Endothelial cell of umbilical vein (primary cell): ENCODE results near the gene SCN5A. TPM values are rescaled to one million over a fixed set of nuclear protein-coding genes. Genes with fewer than 3 reads are reported as not detected.

ENCODE experiments used
- BruUV-seq: library from RNA; stranded (reverse); fragments of 400-500 nt; replicated peaks from 2 replicates; lab custom pipeline; 2021; lab: Mats Ljungman, UMichigan
- CTCF ChIA-PET: fragments of 300-600, 350-600 bp; sonication (Branson Sonifier 250); formaldehyde crosslinking; loops from one replicate; lab custom pipeline; 2021; ENCODE audit warnings: antibody characterized with exemption, inconsistent platforms; lab: Charles Lee
- POLR2A ChIA-PET: fragments of 300-600, 350-600 bp; sonication (Branson Sonifier 250); formaldehyde crosslinking; loops from one replicate; lab custom pipeline; 2021; ENCODE audit warnings: antibody characterized with exemption, inconsistent platforms; lab: Charles Lee
- DNase-seq: peaks from one replicate; pipeline ENCODE4 v3.0.0-alpha.2; 2011; ENCODE audit warnings: low read depth, low spot score
- FAIRE-seq: peaks from 2 replicates; lab custom pipeline; 2011; peaks lifted over from hg19 to GRCh38; lab: Jason Lieb, UNC
- H2AFZ ChIP-seq: 2 replicates; pipeline ENCODE4 v1.6.0; 2012; ENCODE audit warnings: low read depth, low read length, control low read depth, inconsistent platforms
- H3K27ac ChIP-seq: 2 replicates; pipeline ENCODE4 v1.5.1; 2011; ENCODE audit warnings: low read depth, mild to moderate bottlenecking, control low read depth, low read length, moderate library complexity; ENCODE audit not compliant: insufficient read depth
- H3K27me3 ChIP-seq, 2 experiments: 2 replicates each; pipeline versions ENCODE4 v1.6.0 to v1.6.1; 2011; ENCODE audit warnings: low read length in 2 of 2, mixed read lengths in 1 of 2; ENCODE audit not compliant: control insufficient read depth in 2 of 2, insufficient read depth in 2 of 2
- H3K36me3 ChIP-seq, 2 experiments: 2 replicates in 1 of 2; 3 replicates in 1 of 2; pipeline ENCODE4 v1.5.1; 2011; ENCODE audit warnings: low read length in 2 of 2, mild to moderate bottlenecking in 1 of 2, moderate library complexity in 1 of 2; ENCODE audit not compliant: control insufficient read depth in 2 of 2, insufficient read depth in 2 of 2; ENCODE audit errors: extremely low read depth in 1 of 2
- H3K4me1 ChIP-seq: 3 replicates; pipeline ENCODE4 v1.5.1; 2011; ENCODE audit warnings: mild to moderate bottlenecking, low read length; ENCODE audit not compliant: control insufficient read depth, insufficient read depth; ENCODE audit errors: extremely low read depth
- H3K4me2 ChIP-seq: 2 replicates; pipeline ENCODE4 v1.6.1; 2011; ENCODE audit warnings: low read length, control low read depth, mixed read lengths; ENCODE audit not compliant: insufficient read depth
- H3K4me3 ChIP-seq, 3 experiments: fragments of 200-600 bp in 1 of 3; sonication (generic), shearing (Covaris generic) in 1 of 3; replicated peaks in 1 of 3; 2 replicates each; pipeline ENCODE4 v1.5.1; 2011 to 2016; ENCODE audit warnings: control low read depth in 3 of 3, low read length in 3 of 3, mild to moderate bottlenecking in 2 of 3, inconsistent platforms in 1 of 3, low read depth in 1 of 3, moderate library complexity in 1 of 3; ENCODE audit not compliant: insufficient read depth in 1 of 3
- H3K79me2 ChIP-seq: 2 replicates; pipeline ENCODE4 v1.6.0; 2012; ENCODE audit warnings: low read length, inconsistent platforms; ENCODE audit not compliant: control insufficient read depth, insufficient read depth
- H3K9ac ChIP-seq: replicated peaks from 2 replicates; pipeline ENCODE3; 2011; ENCODE audit warnings: low read length, control low read depth; ENCODE audit not compliant: insufficient read depth; ENCODE audit errors: extremely low read depth
- H3K9me1 ChIP-seq: replicated peaks from 3 replicates; pipeline ENCODE4 v1.6.0; 2011; ENCODE audit warnings: mild to moderate bottlenecking, low read length; ENCODE audit not compliant: control insufficient read depth, insufficient read depth; ENCODE audit errors: extremely low read depth
- H3K9me3 ChIP-seq: replicated peaks from 2 replicates; pipeline ENCODE4 v1.5.1; 2012; ENCODE audit warnings: low read length, inconsistent platforms; ENCODE audit not compliant: control insufficient read depth, insufficient read depth
- H4K20me1 ChIP-seq: replicated peaks from 2 replicates; pipeline ENCODE3; 2011; ENCODE audit warnings: mild to moderate bottlenecking, low read length; ENCODE audit not compliant: control insufficient read depth, insufficient read depth; ENCODE audit errors: extremely low read depth
- EZH2 ChIP-seq: IDR thresholded peaks from 2 replicates; pipeline ENCODE4 v1.6.1; 2012; ENCODE audit warnings: borderline replicate concordance, low read depth, mild to moderate bottlenecking, moderate library complexity, low read length, inconsistent platforms; ENCODE audit not compliant: severe bottlenecking
- FOS ChIP-seq: IDR thresholded peaks from 2 replicates; pipeline ENCODE4 v1.6.1; 2011; ENCODE audit warnings: mild to moderate bottlenecking, low read length, moderate library complexity, borderline replicate concordance; ENCODE audit not compliant: insufficient read depth
- GATA2 ChIP-seq: IDR thresholded peaks from 2 replicates; pipeline ENCODE4 v1.7.0; 2011; ENCODE audit warnings: low read depth, mild to moderate bottlenecking, moderate library complexity, mixed read lengths, low read length; ENCODE audit not compliant: insufficient read length, insufficient read depth
- JUN ChIP-seq: IDR thresholded peaks from 2 replicates; pipeline ENCODE4 v1.6.1; 2011; ENCODE audit warnings: borderline replicate concordance, low read depth; ENCODE audit not compliant: insufficient read length, insufficient read depth
- MYC ChIP-seq: IDR thresholded peaks from one replicate; pipeline ENCODE4 v1.6.1; 2011; ENCODE audit warnings: mild to moderate bottlenecking, low read depth, low read length
- POLR2A ChIP-seq: IDR thresholded peaks from 2 replicates; pipeline ENCODE4 v1.6.1; 2012; ENCODE audit warnings: low read depth, mild to moderate bottlenecking, control low read depth, low read length
- POLR2AphosphoS5 ChIP-seq: IDR thresholded peaks from 2 replicates; pipeline ENCODE4 v1.6.1; 2012; ENCODE audit warnings: low read depth, mild to moderate bottlenecking, control low read depth, low read length, moderate library complexity; ENCODE audit not compliant: insufficient read depth
- dilution Hi-C: fragments of 300-500 bp; cut with MboI; formaldehyde crosslinking; loops from one replicate; pipeline ENCODE4 v1.15.0; 2019; ENCODE audit warnings: low sequenced_read_pairs; ENCODE audit not compliant: extremely low pct_ligation_motif_present
- intact Hi-C: fragments of 100-400 bp; cut with micrococcal nuclease; formaldehyde crosslinking; loops from one replicate; pipeline ENCODE4 v1.10.0; 2022
- polyA plus RNA-seq, 4 experiments: library from polyadenylated mRNA; depleted of rRNA in 3 of 4; stranded (reverse) in 3 of 4; unstranded in 1 of 4; fragments of >200 nt; gene quantifications; 2 replicates each; pipeline versions ENCODE4 v1.2.1 to v1.2.3, GENCODE V29; 2011 to 2012; ENCODE audit warnings: missing spikeins in 1 of 4
- total RNA-seq: library from RNA; stranded (reverse); gene quantifications from 2 replicates; pipeline ENCODE4 v1.2.3, GENCODE V29; 2021
- TF ChIP-seq, protein P1 (sequence below), 2 donors: IDR thresholded peaks; 1 replicate in 1 of 2; 2 replicates in 1 of 2; pipeline ENCODE4 v1.5.1; 2011; ENCODE audit warnings: low read length in 2 of 2, mild to moderate bottlenecking in 2 of 2, moderate library complexity in 2 of 2, control low read depth in 1 of 2, inconsistent platforms in 1 of 2, low read depth in 1 of 2; ENCODE audit not compliant: insufficient read depth in 1 of 2; ENCODE audit errors: extremely low read depth in 1 of 2
- TF ChIP-seq, protein P2 (sequence below): IDR thresholded peaks from 2 replicates; pipeline ENCODE4 v1.6.1; 2011; ENCODE audit not compliant: insufficient read depth, insufficient read length

The SCN5A gene
- total and polyA plus RNA-seq, 2 donors (not counting 3 experiments of a cell fraction or from before 2014, with no cell fraction given) = 2.7 to 20.0 TPM

GRCh38 chr3:38551026-38551832, 98.3 kb downstream of the SCN5A start:
- no peak overlapping the region for H3K9ac ChIP-seq
- H3K36me3 ChIP-seq = no peaks in the 10 kb centered on the region
- no peak overlapping the region for H3K4me2 ChIP-seq
- H4K20me1 ChIP-seq = no peaks in the 10 kb centered on the region
- no peaks in the 10 kb centered on the region for H3K79me2 ChIP-seq
- FAIRE-seq = no peak
- H3K9me1 ChIP-seq = no peaks in the 10 kb centered on the region
- no peak overlapping the region for H2AFZ ChIP-seq
- H3K27me3 ChIP-seq = no peaks in the 10 kb centered on the region
- ChIA-PET CTCF (interaction anchor here (1.4 kb wide), 1 partner anchor 30 kb away, joined by 3 read pairs; no protein-coding TSS in a partner anchor), POLR2A (no interaction called here)
- H3K9me3 ChIP-seq = no peaks in the 10 kb centered on the region
- no peaks in the 10 kb centered on the region for H3K4me1 ChIP-seq
- no peak for DNase-seq
- H3K4me3 ChIP-seq = no peak overlapping the region
- dilution Hi-C loops (no loop called here), intact Hi-C loops (no loop called here)
- no peak overlapping the region for H3K27ac ChIP-seq
- BruUV-seq = no TSS peak
- TF ChIP-seq, protein P1, sequence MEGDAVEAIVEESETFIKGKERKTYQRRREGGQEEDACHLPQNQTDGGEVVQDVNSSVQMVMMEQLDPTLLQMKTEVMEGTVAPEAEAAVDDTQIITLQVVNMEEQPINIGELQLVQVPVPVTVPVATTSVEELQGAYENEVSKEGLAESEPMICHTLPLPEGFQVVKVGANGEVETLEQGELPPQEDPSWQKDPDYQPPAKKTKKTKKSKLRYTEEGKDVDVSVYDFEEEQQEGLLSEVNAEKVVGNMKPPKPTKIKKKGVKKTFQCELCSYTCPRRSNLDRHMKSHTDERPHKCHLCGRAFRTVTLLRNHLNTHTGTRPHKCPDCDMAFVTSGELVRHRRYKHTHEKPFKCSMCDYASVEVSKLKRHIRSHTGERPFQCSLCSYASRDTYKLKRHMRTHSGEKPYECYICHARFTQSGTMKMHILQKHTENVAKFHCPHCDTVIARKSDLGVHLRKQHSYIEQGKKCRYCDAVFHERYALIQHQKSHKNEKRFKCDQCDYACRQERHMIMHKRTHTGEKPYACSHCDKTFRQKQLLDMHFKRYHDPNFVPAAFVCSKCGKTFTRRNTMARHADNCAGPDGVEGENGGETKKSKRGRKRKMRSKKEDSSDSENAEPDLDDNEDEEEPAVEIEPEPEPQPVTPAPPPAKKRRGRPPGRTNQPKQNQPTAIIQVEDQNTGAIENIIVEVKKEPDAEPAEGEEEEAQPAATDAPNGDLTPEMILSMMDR (IDR thresholded peaks at IDR 0.05; ENCODE audit: extremely low read depth in 1 of 2, insufficient read depth in 1 of 2, low read depth in 1 of 2, low read length in 2 of 2) = no peak
- TF ChIP-seq FOS = no peak
- TF ChIP-seq POLR2A = no peak
- no peak for TF ChIP-seq MYC
- no peak for TF ChIP-seq EZH2
- TF ChIP-seq, protein P2, sequence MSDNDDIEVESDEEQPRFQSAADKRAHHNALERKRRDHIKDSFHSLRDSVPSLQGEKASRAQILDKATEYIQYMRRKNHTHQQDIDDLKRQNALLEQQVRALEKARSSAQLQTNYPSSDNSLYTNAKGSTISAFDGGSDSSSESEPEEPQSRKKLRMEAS = no peak
- TF ChIP-seq POLR2AphosphoS5 = no peak
- TF ChIP-seq GATA2 = no peak
- no peak for TF ChIP-seq JUN
